Neural cell (in vitro differentiated cells): ENCODE measurements around the gene COG7. TPM values are rescaled to one million over a fixed set of nuclear protein-coding genes. Genes with fewer than 3 reads are reported as not detected.
"Not testable (repeated sequence)": the region's sequence is repeated elsewhere in the genome, so short reads cannot be mapped to it uniquely, and the experiment has no call there.

ENCODE experiments used
- H2AFZ ChIP-seq: fragments of 200-600, 300-800 bp; sonication (generic), shearing (Covaris generic); 2 replicates; pipeline ENCODE4 v1.6.0; 2014; ENCODE audit warnings: low read depth, mild to moderate bottlenecking, antibody characterized with exemption, low read length, moderate library complexity
- H3F3A ChIP-seq: fragments of 200-600 bp; shearing (Covaris generic); 2 replicates; pipeline ENCODE4 v1.6.1; 2016; ENCODE audit warnings: mild to moderate bottlenecking, moderate library complexity, mixed read lengths, antibody characterized with exemption, low read length; ENCODE audit not compliant: insufficient read depth, poor library complexity, severe bottlenecking
- H3K27ac ChIP-seq: fragments of 200-600, 300-800 bp; sonication (generic), shearing (Covaris generic); 2 replicates; pipeline ENCODE4 v1.5.1; 2014; ENCODE audit warnings: mild to moderate bottlenecking, low read length, moderate library complexity
- H3K27me3 ChIP-seq: fragments of 300-800, 200-600 bp; sonication (generic), shearing (Covaris generic); 2 replicates; pipeline ENCODE4 v1.6.0; 2014; ENCODE audit warnings: mild to moderate bottlenecking, low read depth, low read length, moderate library complexity; ENCODE audit not compliant: insufficient read depth
- H3K36me3 ChIP-seq: fragments of 300-800, 200-600 bp; sonication (generic), shearing (Covaris generic); 2 replicates; pipeline ENCODE4 v1.5.1; 2014; ENCODE audit warnings: mild to moderate bottlenecking, antibody characterized with exemption, low read length, moderate library complexity; ENCODE audit not compliant: insufficient read depth
- H3K4me2 ChIP-seq: fragments of 300-800, 200-600 bp; sonication (generic), shearing (Covaris generic); 2 replicates; pipeline ENCODE4 v1.6.0; 2014; ENCODE audit warnings: mild to moderate bottlenecking, low read length
- H3K4me3 ChIP-seq: fragments of 300-800, 200-600 bp; sonication (generic), shearing (Covaris generic); 2 replicates; pipeline ENCODE4 v1.5.1; 2014; ENCODE audit warnings: mild to moderate bottlenecking, low read length, moderate library complexity
- H3K79me2 ChIP-seq: fragments of 200-600 bp; shearing (Covaris generic); replicated peaks from 2 replicates; pipeline ENCODE4 v1.6.0; 2014; ENCODE audit warnings: mild to moderate bottlenecking, low read length, moderate library complexity; ENCODE audit not compliant: insufficient read depth
- H3K9ac ChIP-seq: fragments of 300-800, 200-600 bp; sonication (generic), shearing (Covaris generic); 2 replicates; pipeline ENCODE4 v1.6.1; 2016; ENCODE audit warnings: mild to moderate bottlenecking, low read length, mixed read lengths
- H3K9me2 ChIP-seq: fragments of 200-600 bp; shearing (Covaris generic); 2 replicates; pipeline ENCODE4 v1.6.1; 2016; ENCODE audit warnings: mild to moderate bottlenecking, low read length, mixed read lengths; ENCODE audit not compliant: insufficient read depth
- H3K9me3 ChIP-seq: fragments of 200-600, 300-800 bp; sonication (generic), shearing (Covaris generic); 2 replicates; pipeline ENCODE4 v1.6.1; 2016; ENCODE audit warnings: mild to moderate bottlenecking, mixed run types, low read length, moderate library complexity, mixed read lengths
- H4K20me1 ChIP-seq: fragments of 200-600 bp; shearing (Covaris generic); 2 replicates; pipeline ENCODE4 v1.6.1; 2016; ENCODE audit warnings: mild to moderate bottlenecking, mixed run types; ENCODE audit not compliant: insufficient read depth
- CTCF ChIP-seq: fragments of 450-650 bp; IDR thresholded peaks from 2 replicates; pipeline ENCODE4 v1.5.1; 2014; ENCODE audit warnings: antibody characterized with exemption, mild to moderate bottlenecking, moderate library complexity; ENCODE audit not compliant: poor library complexity, severe bottlenecking
- EP300 ChIP-seq: fragments of 450-650 bp; conservative IDR thresholded peaks from 2 replicates; pipeline ENCODE4 v1.6.1; 2014; ENCODE audit warnings: antibody characterized with exemption, mild to moderate bottlenecking, moderate library complexity; ENCODE audit not compliant: poor library complexity, severe bottlenecking
- EZH2 ChIP-seq: fragments of 200-600, 300-800 bp; shearing (Covaris generic), sonication (generic); IDR thresholded peaks from 2 replicates; pipeline ENCODE4 v1.6.1; 2014; ENCODE audit warnings: antibody characterized with exemption, low read length, borderline replicate concordance, mild to moderate bottlenecking; ENCODE audit not compliant: insufficient read depth, poor library complexity, severe bottlenecking
- MXI1 ChIP-seq: fragments of 450-650 bp; conservative IDR thresholded peaks from 2 replicates; pipeline ENCODE4 v1.6.1; 2014; ENCODE audit warnings: antibody characterized with exemption, mild to moderate bottlenecking; ENCODE audit not compliant: poor library complexity, severe bottlenecking
- POLR2AphosphoS5 ChIP-seq: IDR thresholded peaks from 2 replicates; pipeline ENCODE4 v1.6.1; 2012
- RAD21 ChIP-seq: fragments of 450-650 bp; conservative IDR thresholded peaks from 2 replicates; pipeline ENCODE4 v1.6.1; 2014; ENCODE audit warnings: antibody characterized with exemption, mild to moderate bottlenecking, moderate library complexity
- REST ChIP-seq: IDR thresholded peaks from 2 replicates; pipeline ENCODE4 v1.6.1; 2012; ENCODE audit warnings: borderline replicate concordance
- SMC3 ChIP-seq: fragments of 450-650 bp; conservative IDR thresholded peaks from 2 replicates; pipeline ENCODE4 v1.6.1; 2014; ENCODE audit warnings: antibody characterized with exemption, mild to moderate bottlenecking, moderate library complexity; ENCODE audit not compliant: poor library complexity
- TAF1 ChIP-seq: IDR thresholded peaks from 2 replicates; pipeline ENCODE4 v1.6.1; 2012; ENCODE audit warnings: low read depth
- polyA plus RNA-seq: library from polyadenylated mRNA; depleted of rRNA; stranded (reverse); fragments of >200 nt; gene quantifications from 2 replicates; pipeline ENCODE4 v1.2.3, GENCODE V29; 2014

The COG7 gene
- polyA plus RNA-seq, 1 donor from 2014 or later = 16.2 TPM

GRCh38 chr16:23485257-23485614, 32.2 kb upstream of the COG7 start:
- no peaks in the 10 kb centered on the region for H4K20me1 ChIP-seq
- H3K36me3 ChIP-seq = no peaks in the 10 kb centered on the region
- no peak overlapping the region for H3K4me2 ChIP-seq
- H3K4me3 ChIP-seq = no peak overlapping the region
- H3K27ac ChIP-seq = no peak overlapping the region
- H3K79me2 ChIP-seq = no peaks in the 10 kb centered on the region
- no peaks in the 10 kb centered on the region for H3F3A ChIP-seq
- no peaks in the 10 kb centered on the region for H3K9me3 ChIP-seq
- H3K27me3 ChIP-seq = no peaks in the 10 kb centered on the region
- H3K9ac ChIP-seq = no peak overlapping the region
- H3K9me2 ChIP-seq = no peaks in the 10 kb centered on the region
- H2AFZ ChIP-seq = no peak overlapping the region
- TF ChIP-seq CTCF = no peak
- TF ChIP-seq POLR2AphosphoS5 = no peak
- no peak for TF ChIP-seq REST
- TF ChIP-seq RAD21 = no peak
- no peak for TF ChIP-seq EZH2
- TF ChIP-seq MXI1 = no peak
- TF ChIP-seq EP300 = no peak
- TF ChIP-seq SMC3 = no peak
- no peak for TF ChIP-seq TAF1

- Histone ChIP-seq H4K20me1 (no peaks in the 10 kb centered on the region), H3K36me3 (no peaks in the 10 kb centered on the region), H3K9me2 (no peaks in the 10 kb centered on the region), H3K4me3 (no peak overlapping the region), H3K4me2 (no peak overlapping the region), H3K9me3 (no peaks in the 10 kb centered on the region), H3K79me2 (no peaks in the 10 kb centered on the region), H3K9ac (no peak overlapping the region), H3K27me3 (no peaks in the 10 kb centered on the region), H2AFZ (no peak overlapping the region), H3F3A (no peaks in the 10 kb centered on the region), H3K27ac (no peak overlapping the region)
- TF ChIP-seq TAF1 = no peak
- no peak for TF ChIP-seq SMC3
Observed at GRCh38 chr16:23484510-23485256, 31.7 kb upstream of the COG7 start.

- H3K27me3 ChIP-seq, H3K9me2 ChIP-seq, H3K9ac ChIP-seq, H3K36me3 ChIP-seq, H3F3A ChIP-seq, H4K20me1 ChIP-seq, H3K27ac ChIP-seq, H2AFZ ChIP-seq, H3K4me3 ChIP-seq, H3K79me2 ChIP-seq, H3K4me2 ChIP-seq, H3K9me3 ChIP-seq: not testable (repeated sequence)
Observed at GRCh38 chr16:23483492-23483891, 30.5 kb upstream of the COG7 start.
